Measurements from ENCODE around the gene NFKBIL1. TPM values are rescaled to one million over a fixed set of nuclear protein-coding genes. Genes with fewer than 3 reads are reported as not detected.

NFKBIL1 gene
- total RNA-seq, 1 donor: 12.5 TPM

DNA sequence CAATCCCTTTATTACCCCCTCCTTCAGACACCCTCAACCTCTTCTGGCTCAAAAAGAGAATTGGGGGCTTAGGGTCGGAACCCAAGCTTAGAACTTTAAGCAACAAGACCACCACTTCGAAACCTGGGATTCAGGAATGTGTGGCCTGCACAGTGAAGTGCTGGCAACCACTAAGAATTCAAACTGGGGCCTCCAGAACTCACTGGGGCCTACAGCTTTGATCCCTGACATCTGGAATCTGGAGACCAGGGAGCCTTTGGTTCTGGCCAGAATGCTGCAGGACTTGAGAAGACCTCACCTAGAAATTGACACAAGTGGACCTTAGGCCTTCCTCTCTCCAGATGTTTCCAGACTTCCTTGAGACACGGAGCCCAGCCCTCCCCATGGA lies 30.2 kb downstream of the NFKBIL1 start:
- TF ChIP-seq, protein P1, sequence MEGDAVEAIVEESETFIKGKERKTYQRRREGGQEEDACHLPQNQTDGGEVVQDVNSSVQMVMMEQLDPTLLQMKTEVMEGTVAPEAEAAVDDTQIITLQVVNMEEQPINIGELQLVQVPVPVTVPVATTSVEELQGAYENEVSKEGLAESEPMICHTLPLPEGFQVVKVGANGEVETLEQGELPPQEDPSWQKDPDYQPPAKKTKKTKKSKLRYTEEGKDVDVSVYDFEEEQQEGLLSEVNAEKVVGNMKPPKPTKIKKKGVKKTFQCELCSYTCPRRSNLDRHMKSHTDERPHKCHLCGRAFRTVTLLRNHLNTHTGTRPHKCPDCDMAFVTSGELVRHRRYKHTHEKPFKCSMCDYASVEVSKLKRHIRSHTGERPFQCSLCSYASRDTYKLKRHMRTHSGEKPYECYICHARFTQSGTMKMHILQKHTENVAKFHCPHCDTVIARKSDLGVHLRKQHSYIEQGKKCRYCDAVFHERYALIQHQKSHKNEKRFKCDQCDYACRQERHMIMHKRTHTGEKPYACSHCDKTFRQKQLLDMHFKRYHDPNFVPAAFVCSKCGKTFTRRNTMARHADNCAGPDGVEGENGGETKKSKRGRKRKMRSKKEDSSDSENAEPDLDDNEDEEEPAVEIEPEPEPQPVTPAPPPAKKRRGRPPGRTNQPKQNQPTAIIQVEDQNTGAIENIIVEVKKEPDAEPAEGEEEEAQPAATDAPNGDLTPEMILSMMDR (IDR thresholded peaks at IDR 0.05; ENCODE audit: insufficient read depth, low read depth, low read length): no peak
- DNase-seq (ENCODE audit: low read depth): no peak
- no peak overlapping the region for H3K4me3 ChIP-seq (ENCODE audit: low read depth, low read length)

DNA sequence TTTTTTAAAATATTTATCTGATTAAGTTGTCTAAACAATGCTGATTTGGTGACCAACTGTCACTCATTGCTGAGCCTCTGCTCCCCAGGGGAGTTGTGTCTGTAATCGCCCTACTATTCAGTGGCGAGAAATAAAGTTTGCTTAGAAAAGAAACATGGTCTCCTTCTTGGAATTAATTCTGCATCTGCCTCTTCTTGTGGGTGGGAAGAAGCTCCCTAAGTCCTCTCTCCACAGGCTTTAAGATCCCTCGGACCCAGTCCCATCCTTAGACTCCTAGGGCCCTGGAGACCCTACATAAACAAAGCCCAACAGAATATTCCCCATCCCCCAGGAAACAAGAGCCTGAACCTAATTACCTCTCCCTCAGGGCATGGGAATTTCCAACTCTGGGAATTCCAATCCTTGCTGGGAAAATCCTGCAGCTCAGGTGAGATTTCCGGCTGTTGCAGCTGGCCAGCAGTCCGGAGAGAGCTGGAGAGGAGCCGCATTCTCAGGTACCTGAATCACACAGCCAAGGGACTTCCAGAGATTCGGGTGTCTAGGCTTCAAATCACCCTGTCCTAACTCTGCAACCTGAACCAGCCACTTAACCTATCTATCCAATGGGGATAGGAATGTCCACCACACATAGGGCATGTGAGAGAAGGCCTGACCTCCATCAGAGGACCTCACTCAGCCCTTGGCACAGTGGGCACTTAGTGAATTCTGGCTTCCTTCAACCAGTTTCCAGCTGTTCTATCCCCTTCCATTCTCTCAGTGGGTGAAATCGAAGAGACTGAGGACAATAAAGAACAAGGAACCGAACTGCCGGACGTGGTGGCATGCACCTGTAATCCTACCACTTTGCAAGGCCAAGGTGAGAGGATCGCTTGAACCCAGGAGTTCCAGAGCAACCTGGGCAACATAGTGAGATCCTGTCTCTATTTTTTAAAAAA lies 31.0 kb downstream of the NFKBIL1 start:
- no peak for DNase-seq (ENCODE audit: low read depth)
- H3K4me3 ChIP-seq (ENCODE audit: low read depth, low read length): no peak overlapping the region
- TF ChIP-seq, protein P1 (IDR thresholded peaks at IDR 0.05; ENCODE audit: insufficient read depth, low read depth, low read length): no peak

DNA sequence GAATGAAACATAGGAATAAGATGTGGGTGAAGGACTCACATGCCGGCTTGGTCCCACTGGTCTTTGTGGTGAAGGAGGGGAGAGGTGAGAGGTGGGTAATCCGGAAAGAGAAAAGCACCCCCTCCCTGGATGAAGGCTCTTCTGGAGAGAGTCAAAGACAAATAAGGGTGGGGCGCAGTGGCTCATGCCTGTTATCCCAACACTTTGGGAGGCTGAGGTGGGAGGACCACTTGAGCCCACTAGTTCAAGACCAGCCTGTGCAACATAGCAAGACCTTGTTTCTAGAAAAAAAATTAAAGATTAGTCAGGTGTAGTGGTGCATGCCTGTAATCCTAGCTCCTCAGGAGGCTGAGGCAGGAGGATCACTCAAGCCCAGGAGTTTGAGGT lies 31.7 kb downstream of the NFKBIL1 start:
- TF ChIP-seq, protein P1 (IDR thresholded peaks at IDR 0.05; ENCODE audit: insufficient read depth, low read depth, low read length): no peak
- no peak overlapping the region for H3K4me3 ChIP-seq (ENCODE audit: low read depth, low read length)

DNA sequence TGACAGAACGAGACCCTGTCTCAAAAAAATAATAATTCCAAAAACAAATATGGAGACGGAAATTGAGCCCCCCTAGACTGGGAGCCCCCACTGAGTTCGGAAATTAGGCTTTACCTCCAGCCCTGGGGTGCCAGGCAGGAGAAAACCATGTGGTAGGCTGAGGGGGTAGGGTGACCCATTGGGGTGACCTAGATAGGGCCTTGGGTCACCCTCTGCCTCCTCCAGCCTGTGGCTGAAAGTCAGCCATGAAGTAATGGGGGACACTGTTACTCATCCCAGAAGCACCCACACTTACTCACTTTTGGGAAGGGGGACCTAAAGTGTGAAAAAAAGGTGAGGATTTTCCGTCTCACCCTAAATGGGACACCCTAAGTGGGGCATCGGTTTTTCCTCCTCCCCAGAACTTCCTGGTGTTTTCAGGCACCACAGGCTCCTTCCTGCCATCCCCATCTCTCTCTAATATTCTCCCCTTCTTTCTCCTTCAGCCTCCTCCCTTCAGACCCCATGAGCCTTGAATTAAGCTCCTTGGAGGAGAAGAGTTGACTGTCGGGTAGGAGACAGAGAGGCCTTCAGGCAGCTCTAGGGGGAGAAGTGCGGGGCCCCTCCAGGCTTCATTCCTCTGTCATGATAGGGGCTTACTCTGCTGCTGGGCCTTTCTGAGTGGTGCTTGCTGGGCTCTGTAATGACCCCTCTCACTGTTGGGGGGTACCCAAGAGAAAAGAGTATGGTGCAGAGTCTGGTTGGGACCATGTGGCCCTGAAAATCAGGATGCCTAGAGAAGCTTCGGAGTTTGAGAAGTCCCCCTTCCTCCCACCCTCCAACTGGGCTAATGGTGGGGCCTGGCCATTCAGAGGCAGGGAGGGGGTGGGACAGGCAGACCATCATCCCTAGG lies 32.4 kb downstream of the NFKBIL1 start:
- TF ChIP-seq, protein P1 (IDR thresholded peaks at IDR 0.05; ENCODE audit: insufficient read depth, low read depth, low read length): no peak
- H3K4me3 ChIP-seq (ENCODE audit: low read depth, low read length): no peak overlapping the region
- no peak for DNase-seq (ENCODE audit: low read depth)

More for the DNA sequence above, 31.7 kb downstream of the NFKBIL1 start:
- DNase-seq (ENCODE audit: low read depth): no peak

DNA sequence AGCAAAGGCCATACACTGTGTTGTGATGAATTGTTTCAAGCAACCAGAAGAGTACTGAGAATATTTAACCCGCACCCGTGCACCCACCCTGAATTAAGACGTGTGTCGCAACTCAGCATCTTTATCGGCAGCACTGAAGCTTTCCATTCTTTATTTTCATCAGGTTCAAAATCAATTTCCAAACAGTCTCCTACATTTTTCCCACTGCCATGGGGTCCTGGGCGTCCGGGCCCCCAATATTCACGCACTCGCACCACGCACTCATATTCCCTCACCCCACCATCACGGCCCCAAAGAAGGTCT lies 33.0 kb downstream of the NFKBIL1 start:
- no peak for DNase-seq (ENCODE audit: low read depth)
- TF ChIP-seq, protein P1 (IDR thresholded peaks at IDR 0.05; ENCODE audit: insufficient read depth, low read depth, low read length): no peak
- H3K4me3 ChIP-seq (ENCODE audit: low read depth, low read length): peak overlapping the region; percentile 88

DNA sequence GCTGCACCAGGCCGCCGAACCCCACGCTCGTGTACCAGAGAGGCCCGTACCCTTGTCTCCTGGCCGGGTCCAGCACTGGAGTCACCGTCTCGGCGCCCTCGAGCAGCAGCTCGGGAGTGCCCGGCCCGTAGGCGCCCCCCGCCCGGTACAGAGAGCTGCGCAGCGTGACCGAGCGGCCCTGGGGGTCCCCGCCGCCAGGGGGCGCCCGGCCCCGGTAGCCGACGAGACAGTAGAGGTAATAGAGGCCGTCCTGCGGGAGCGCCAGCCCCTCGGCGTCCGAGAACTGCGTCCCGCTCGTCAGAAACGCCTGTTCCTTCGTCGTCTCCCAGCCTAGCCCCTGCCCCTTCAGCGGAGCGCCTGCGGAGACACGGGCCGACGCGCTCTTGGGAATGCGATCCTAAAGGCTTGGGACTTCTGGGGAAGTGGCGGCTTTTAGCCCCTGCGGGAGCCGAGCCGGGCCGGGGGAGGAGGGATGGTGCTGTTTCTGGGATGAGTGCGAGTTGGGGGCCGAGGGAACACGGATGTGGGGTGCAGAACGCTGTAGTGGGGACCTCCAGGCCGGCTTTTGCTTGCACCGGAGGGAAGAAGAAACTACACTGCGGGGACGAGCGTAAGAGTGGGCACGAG lies 33.5 kb downstream of the NFKBIL1 start:
- peak overlapping the region; percentile 88 for H3K4me3 ChIP-seq (ENCODE audit: low read depth, low read length)
- TF ChIP-seq, protein P1 (IDR thresholded peaks at IDR 0.05; ENCODE audit: insufficient read depth, low read depth, low read length): peak; percentile 97
- peak; percentile 81 for DNase-seq (ENCODE audit: low read depth)
